H1 (cell line): ENCODE results near the gene FRMD4B.
"Not testable (repeated sequence)": the region's sequence is repeated elsewhere in the genome, so short reads cannot be mapped to it uniquely, and the experiment has no call there.

Experiments used
- EP300 ChIP-seq, 2 experiments: IDR thresholded peaks; 1 replicate in 1 of 2; 2 replicates in 1 of 2; pipeline ENCODE4 v1.6.1; 2011 to 2012; ENCODE audit warnings: low read depth in 2 of 2, low read length in 2 of 2, mild to moderate bottlenecking in 2 of 2, borderline replicate concordance in 1 of 2, inconsistent platforms in 1 of 2, moderate library complexity in 1 of 2
- EZH2 ChIP-seq: fragments of 200-600 bp; sonication (generic); IDR thresholded peaks from 2 replicates; pipeline ENCODE4 v1.7.1; 2012; ENCODE audit warnings: low read depth, mild to moderate bottlenecking, moderate library complexity, low read length, inconsistent platforms; ENCODE audit not compliant: severe bottlenecking
- HDAC2 ChIP-seq, 2 experiments: fragments of 300-600 bp in 1 of 2; sonication (generic) in 1 of 2; IDR thresholded peaks; 2 replicates each; pipeline ENCODE4 v1.6.1; 2011 to 2012; ENCODE audit warnings: low read depth in 2 of 2, low read length in 2 of 2, mild to moderate bottlenecking in 2 of 2, moderate library complexity in 2 of 2, borderline replicate concordance in 1 of 2, inconsistent platforms in 1 of 2
- KDM1A ChIP-seq: fragments of 200-600, 300-600 bp; sonication (generic); IDR thresholded peaks from 2 replicates; pipeline ENCODE4 v1.7.1; 2016; ENCODE audit warnings: mild to moderate bottlenecking, low read length, borderline replicate concordance
- NANOG ChIP-seq: IDR thresholded peaks from 2 replicates; pipeline ENCODE4 v1.6.1; 2011; ENCODE audit warnings: low read length, low read depth, mild to moderate bottlenecking, inconsistent platforms; ENCODE audit not compliant: insufficient read depth, poor library complexity, severe bottlenecking
- POLR2A ChIP-seq, 2 experiments: IDR thresholded peaks; 1 replicate in 1 of 2; 2 replicates in 1 of 2; pipeline ENCODE4 v1.6.1; 2011; ENCODE audit warnings: low read depth in 2 of 2, low read length in 2 of 2, mild to moderate bottlenecking in 2 of 2; ENCODE audit errors: control extremely low read depth in 1 of 2
- POLR2AphosphoS5 ChIP-seq: IDR thresholded peaks from 2 replicates; pipeline ENCODE4 v1.6.1; 2011; ENCODE audit warnings: low read depth, low read length
- SIX5 ChIP-seq: IDR thresholded peaks from 2 replicates; pipeline ENCODE4 v1.6.1; 2011; ENCODE audit warnings: mild to moderate bottlenecking, low read depth, low read length
- SP2 ChIP-seq: IDR thresholded peaks from 2 replicates; pipeline ENCODE4 v1.6.1; 2012; ENCODE audit warnings: mild to moderate bottlenecking, low read length, inconsistent platforms
- SRF ChIP-seq: IDR thresholded peaks from 2 replicates; pipeline ENCODE4 v1.6.1; 2011; ENCODE audit warnings: mild to moderate bottlenecking, low read depth, low read length, moderate library complexity
- TAF1 ChIP-seq: IDR thresholded peaks from 2 replicates; pipeline ENCODE4 v1.6.1; 2011; ENCODE audit warnings: mild to moderate bottlenecking, low read depth, low read length
- YY1 ChIP-seq: IDR thresholded peaks from 2 replicates; pipeline ENCODE4 v1.6.1; 2011; ENCODE audit warnings: low read depth, mild to moderate bottlenecking, low read length
- ZNF274 ChIP-seq: IDR thresholded peaks from 2 replicates; pipeline ENCODE4 v1.7.0; 2012; ENCODE audit warnings: low read length, borderline replicate concordance; ENCODE audit errors: extremely low read depth
- TF ChIP-seq, protein P1 (sequence below), 3 experiments: IDR thresholded peaks; 1 replicate in 2 of 3; 2 replicates in 1 of 3; pipeline versions ENCODE4 v1.5.1 to v1.6.1; 2011; ENCODE audit warnings: low read length in 3 of 3, mild to moderate bottlenecking in 3 of 3, inconsistent platforms in 2 of 3, low read depth in 1 of 3, moderate library complexity in 1 of 3; ENCODE audit not compliant: insufficient read depth in 1 of 3; ENCODE audit errors: control extremely low read depth in 1 of 3

DNA sequence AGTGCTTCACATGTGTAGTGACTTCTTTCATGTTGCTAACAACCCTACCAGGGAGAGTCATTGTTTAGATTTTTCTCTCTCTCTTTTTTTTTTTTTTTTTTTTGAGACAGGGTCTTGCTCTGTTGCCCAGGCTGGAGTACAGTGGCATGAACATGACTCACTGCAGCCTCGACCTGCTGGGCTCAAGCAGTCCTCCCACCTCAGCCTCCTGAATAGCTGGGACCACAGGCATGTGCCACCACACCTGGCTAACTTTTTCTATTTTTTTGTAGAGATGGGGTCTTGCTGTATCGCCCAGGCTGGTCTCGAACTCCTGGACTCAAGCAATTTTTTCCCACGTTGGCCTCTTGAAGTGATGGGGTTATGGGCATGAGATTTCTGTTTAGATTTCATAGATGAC is 63.4 kb downstream of the FRMD4B start:
- TF ChIP-seq EP300 (IDR thresholded peaks at IDR 0.05; ENCODE audit: borderline replicate concordance in 1 of 2, low read depth in 2 of 2, low read length in 2 of 2); YY1; HDAC2 (IDR thresholded peaks at IDR 0.05; ENCODE audit: borderline replicate concordance in 1 of 2, low read depth in 2 of 2, low read length in 2 of 2); TAF1; SP2; POLR2AphosphoS5; ZNF274; SIX5; SRF; POLR2A (IDR thresholded peaks at IDR 0.05; ENCODE audit: control extremely low read depth in 1 of 2, low read depth in 2 of 2, low read length in 2 of 2); NANOG; EZH2: not testable (repeated sequence)
- TF ChIP-seq, protein P1, sequence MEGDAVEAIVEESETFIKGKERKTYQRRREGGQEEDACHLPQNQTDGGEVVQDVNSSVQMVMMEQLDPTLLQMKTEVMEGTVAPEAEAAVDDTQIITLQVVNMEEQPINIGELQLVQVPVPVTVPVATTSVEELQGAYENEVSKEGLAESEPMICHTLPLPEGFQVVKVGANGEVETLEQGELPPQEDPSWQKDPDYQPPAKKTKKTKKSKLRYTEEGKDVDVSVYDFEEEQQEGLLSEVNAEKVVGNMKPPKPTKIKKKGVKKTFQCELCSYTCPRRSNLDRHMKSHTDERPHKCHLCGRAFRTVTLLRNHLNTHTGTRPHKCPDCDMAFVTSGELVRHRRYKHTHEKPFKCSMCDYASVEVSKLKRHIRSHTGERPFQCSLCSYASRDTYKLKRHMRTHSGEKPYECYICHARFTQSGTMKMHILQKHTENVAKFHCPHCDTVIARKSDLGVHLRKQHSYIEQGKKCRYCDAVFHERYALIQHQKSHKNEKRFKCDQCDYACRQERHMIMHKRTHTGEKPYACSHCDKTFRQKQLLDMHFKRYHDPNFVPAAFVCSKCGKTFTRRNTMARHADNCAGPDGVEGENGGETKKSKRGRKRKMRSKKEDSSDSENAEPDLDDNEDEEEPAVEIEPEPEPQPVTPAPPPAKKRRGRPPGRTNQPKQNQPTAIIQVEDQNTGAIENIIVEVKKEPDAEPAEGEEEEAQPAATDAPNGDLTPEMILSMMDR (IDR thresholded peaks at IDR 0.05; ENCODE audit: control extremely low read depth in 1 of 3, insufficient read depth in 1 of 3, low read depth in 1 of 3, low read length in 3 of 3), result not testable (repeated sequence)
- peak; percentile 24; the same call in 1 of the 2 replicates for TF ChIP-seq KDM1A
